ENCODE measurements around the gene KIF16B. TPM values are rescaled to one million over a fixed set of nuclear protein-coding genes. Genes with fewer than 3 reads are reported as not detected.

Gene KIF16B
- total RNA-seq, 1 donor from 2014 or later, result 7.0 TPM

DNA sequence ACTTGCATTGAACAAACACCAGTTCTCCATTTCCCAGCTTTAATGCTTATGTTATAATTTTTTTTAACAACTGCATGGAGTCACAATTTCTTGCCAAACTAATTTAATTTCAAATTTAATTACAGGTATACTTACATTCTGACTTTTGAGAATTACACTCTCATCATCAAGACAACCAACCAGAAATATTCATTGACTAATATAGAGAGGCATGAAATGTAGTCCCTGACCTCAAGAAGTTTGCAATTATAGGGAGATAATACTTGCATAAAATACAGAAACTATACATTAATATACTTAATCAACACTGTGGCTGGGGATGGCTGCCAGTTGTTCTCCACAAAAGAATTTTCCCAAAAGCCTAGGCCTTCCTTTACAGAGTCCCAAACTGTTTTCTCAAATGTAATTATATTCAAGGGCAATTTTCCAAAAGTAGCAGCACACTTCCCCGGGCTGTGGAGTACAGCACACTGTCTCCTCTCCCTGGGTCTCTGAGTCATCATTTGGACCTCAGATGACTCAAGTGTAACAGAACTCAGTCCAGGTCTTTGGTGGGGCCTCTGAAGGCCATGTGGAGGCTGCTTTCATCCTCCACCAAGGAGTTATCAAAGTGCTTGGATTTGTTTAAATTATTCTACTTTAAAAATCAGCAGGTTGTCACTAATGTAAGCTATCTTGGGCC lies 114.1 kb downstream of the KIF16B start:
- H4K20me1 ChIP-seq (ENCODE audit: insufficient read depth, low read length), result no peaks in the 10 kb centered on the region
- TF ChIP-seq, protein P1, sequence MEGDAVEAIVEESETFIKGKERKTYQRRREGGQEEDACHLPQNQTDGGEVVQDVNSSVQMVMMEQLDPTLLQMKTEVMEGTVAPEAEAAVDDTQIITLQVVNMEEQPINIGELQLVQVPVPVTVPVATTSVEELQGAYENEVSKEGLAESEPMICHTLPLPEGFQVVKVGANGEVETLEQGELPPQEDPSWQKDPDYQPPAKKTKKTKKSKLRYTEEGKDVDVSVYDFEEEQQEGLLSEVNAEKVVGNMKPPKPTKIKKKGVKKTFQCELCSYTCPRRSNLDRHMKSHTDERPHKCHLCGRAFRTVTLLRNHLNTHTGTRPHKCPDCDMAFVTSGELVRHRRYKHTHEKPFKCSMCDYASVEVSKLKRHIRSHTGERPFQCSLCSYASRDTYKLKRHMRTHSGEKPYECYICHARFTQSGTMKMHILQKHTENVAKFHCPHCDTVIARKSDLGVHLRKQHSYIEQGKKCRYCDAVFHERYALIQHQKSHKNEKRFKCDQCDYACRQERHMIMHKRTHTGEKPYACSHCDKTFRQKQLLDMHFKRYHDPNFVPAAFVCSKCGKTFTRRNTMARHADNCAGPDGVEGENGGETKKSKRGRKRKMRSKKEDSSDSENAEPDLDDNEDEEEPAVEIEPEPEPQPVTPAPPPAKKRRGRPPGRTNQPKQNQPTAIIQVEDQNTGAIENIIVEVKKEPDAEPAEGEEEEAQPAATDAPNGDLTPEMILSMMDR (IDR thresholded peaks at IDR 0.05; ENCODE audit: insufficient read depth, low read depth, low read length), result no peak
- TF ChIP-seq EZH2 (IDR thresholded peaks at IDR 0.05; ENCODE audit: insufficient read depth, low read length), result no peak
- H3K9me3 ChIP-seq (ENCODE audit: insufficient read depth, low read depth, low read length), result no peaks in the 10 kb centered on the region
- peak overlapping the region; percentile 12 for H3K4me2 ChIP-seq (ENCODE audit: low read length)
- H3K27me3 ChIP-seq (ENCODE audit: insufficient read depth, low read length), result no peaks in the 10 kb centered on the region
- H3K79me2 ChIP-seq (ENCODE audit: insufficient read depth, low read length), result no peaks in the 10 kb centered on the region
- no peak overlapping the region for H3K27ac ChIP-seq (ENCODE audit: low read depth, low read length)
- DNase-seq (ENCODE audit: low read depth) (peak; percentile 79), FAIRE-seq (no peak)
- Mint-ChIP-seq H3K4me1 (ENCODE audit: low read depth, unreplicated experiment) (peaks cover 7% of the 10 kb centered on the region), H3K4me3 (ENCODE audit: unreplicated experiment) (no peak overlapping the region), H3K27ac (ENCODE audit: unreplicated experiment) (no peak overlapping the region), H3K27me3 (ENCODE audit: low read depth, unreplicated experiment) (no peaks in the 10 kb centered on the region), H3K9me3 (ENCODE audit: unreplicated experiment) (no peaks in the 10 kb centered on the region), H3K36me3 (ENCODE audit: low read depth, unreplicated experiment) (no peaks in the 10 kb centered on the region)
- H3K36me3 ChIP-seq (ENCODE audit: insufficient read depth, low read length), result no peaks in the 10 kb centered on the region
- no peak overlapping the region for H3K9ac ChIP-seq (ENCODE audit: low read length)
- H3K4me3 ChIP-seq (ENCODE audit: insufficient read depth, low read depth, low read length), result no peak overlapping the region
- H2AFZ ChIP-seq (ENCODE audit: low read depth, low read length), result no peak overlapping the region
- H3K4me1 ChIP-seq (ENCODE audit: insufficient read depth, low read length), result peaks cover 4% of the 10 kb centered on the region

DNA sequence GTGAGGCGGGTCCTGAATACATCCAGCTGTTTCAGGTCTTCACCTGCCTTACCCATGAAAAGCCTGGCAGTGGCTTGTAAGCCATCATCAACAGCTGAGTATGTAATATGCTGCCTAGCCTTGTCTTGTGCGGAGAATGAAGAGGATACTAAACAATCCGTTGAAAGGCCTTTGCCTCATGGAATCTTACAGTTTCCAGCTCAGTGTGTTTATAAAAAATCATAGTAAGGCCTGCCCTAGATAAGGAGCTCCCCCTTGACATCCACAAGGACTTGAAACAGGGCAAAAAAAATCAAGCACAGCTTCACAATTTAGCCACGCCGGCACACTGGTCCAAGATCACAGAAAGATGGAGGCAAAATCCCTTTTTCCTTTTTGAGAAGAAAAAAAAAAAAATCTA lies 115.7 kb downstream of the KIF16B start:
- Histone ChIP-seq H3K9me3 (ENCODE audit: insufficient read depth, low read depth, low read length) (no peaks in the 10 kb centered on the region), H3K9ac (ENCODE audit: low read length) (no peak overlapping the region), H3K4me2 (ENCODE audit: low read length) (no peak overlapping the region), H3K4me3 (ENCODE audit: insufficient read depth, low read depth, low read length) (no peak overlapping the region), H3K27me3 (ENCODE audit: insufficient read depth, low read length) (no peaks in the 10 kb centered on the region), H3K79me2 (ENCODE audit: insufficient read depth, low read length) (no peaks in the 10 kb centered on the region), H2AFZ (ENCODE audit: low read depth, low read length) (no peak overlapping the region), H3K27ac (ENCODE audit: low read depth, low read length) (no peak overlapping the region), H3K36me3 (ENCODE audit: insufficient read depth, low read length) (no peaks in the 10 kb centered on the region), H3K4me1 (ENCODE audit: insufficient read depth, low read length) (peaks cover 4% of the 10 kb centered on the region), H4K20me1 (ENCODE audit: insufficient read depth, low read length) (no peaks in the 10 kb centered on the region)
- Mint-ChIP-seq H3K9me3 (ENCODE audit: unreplicated experiment) (no peaks in the 10 kb centered on the region), H3K27me3 (ENCODE audit: low read depth, unreplicated experiment) (no peaks in the 10 kb centered on the region), H3K4me3 (ENCODE audit: unreplicated experiment) (no peak overlapping the region), H3K4me1 (ENCODE audit: low read depth, unreplicated experiment) (peaks cover 7% of the 10 kb centered on the region), H3K36me3 (ENCODE audit: low read depth, unreplicated experiment) (no peaks in the 10 kb centered on the region), H3K27ac (ENCODE audit: unreplicated experiment) (no peak overlapping the region)
- FAIRE-seq (no peak), DNase-seq (ENCODE audit: low read depth) (no peak)
- TF ChIP-seq EZH2 (IDR thresholded peaks at IDR 0.05; ENCODE audit: insufficient read depth, low read length), result no peak
- TF ChIP-seq, protein P1 (IDR thresholded peaks at IDR 0.05; ENCODE audit: insufficient read depth, low read depth, low read length), result no peak

DNA sequence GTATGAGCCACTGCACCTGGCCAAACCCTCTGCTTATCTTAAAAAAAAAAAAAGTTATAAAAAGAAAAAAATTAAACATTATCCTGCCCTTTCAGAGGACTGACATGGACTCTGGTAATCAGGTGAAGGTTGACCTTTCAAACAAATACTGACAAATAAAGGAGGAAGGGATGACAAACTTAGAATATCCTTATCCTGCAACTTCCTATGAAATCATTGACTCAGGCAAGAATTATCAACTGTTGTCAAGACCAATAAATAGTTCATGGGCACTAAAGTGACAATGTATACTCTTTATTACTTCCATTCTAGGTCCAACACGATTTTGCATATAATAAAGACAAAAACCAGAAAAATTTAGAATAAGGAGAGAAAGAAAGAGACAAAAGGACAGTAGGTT lies 117.9 kb downstream of the KIF16B start:
- no peak for FAIRE-seq
- Histone ChIP-seq H3K4me1 (ENCODE audit: insufficient read depth, low read length) (peaks cover 4% of the 10 kb centered on the region), H3K36me3 (ENCODE audit: insufficient read depth, low read length) (no peaks in the 10 kb centered on the region), H3K9me3 (ENCODE audit: insufficient read depth, low read depth, low read length) (no peaks in the 10 kb centered on the region), H4K20me1 (ENCODE audit: insufficient read depth, low read length) (no peaks in the 10 kb centered on the region), H3K27ac (ENCODE audit: low read depth, low read length) (no peak overlapping the region), H2AFZ (ENCODE audit: low read depth, low read length) (no peak overlapping the region), H3K9ac (ENCODE audit: low read length) (no peak overlapping the region), H3K27me3 (ENCODE audit: insufficient read depth, low read length) (no peaks in the 10 kb centered on the region), H3K4me2 (ENCODE audit: low read length) (no peak overlapping the region), H3K79me2 (ENCODE audit: insufficient read depth, low read length) (no peaks in the 10 kb centered on the region), H3K4me3 (ENCODE audit: insufficient read depth, low read depth, low read length) (no peak overlapping the region)
- peaks cover 7% of the 10 kb centered on the region for H3K4me1 Mint-ChIP-seq (ENCODE audit: low read depth, unreplicated experiment)
- H3K4me3 Mint-ChIP-seq (ENCODE audit: unreplicated experiment), result no peak overlapping the region
- no peaks in the 10 kb centered on the region for H3K36me3 Mint-ChIP-seq (ENCODE audit: low read depth, unreplicated experiment)
- TF ChIP-seq EZH2 (IDR thresholded peaks at IDR 0.05; ENCODE audit: insufficient read depth, low read length), result no peak
- TF ChIP-seq, protein P1 (IDR thresholded peaks at IDR 0.05; ENCODE audit: insufficient read depth, low read depth, low read length), result no peak
- no peaks in the 10 kb centered on the region for H3K27me3 Mint-ChIP-seq (ENCODE audit: low read depth, unreplicated experiment)
- H3K9me3 Mint-ChIP-seq (ENCODE audit: unreplicated experiment), result no peaks in the 10 kb centered on the region
- H3K27ac Mint-ChIP-seq (ENCODE audit: unreplicated experiment), result no peak overlapping the region
- DNase-seq (ENCODE audit: low read depth), result no peak

Measured in astrocyte (in vitro differentiated cells and primary cell).